Caco-2 (cell line): ENCODE data around the gene ZC3H18. TPM values are rescaled to one million over a fixed set of nuclear protein-coding genes. Genes with fewer than 3 reads are reported as not detected.

Experiments
- BruUV-seq: library from RNA; stranded (reverse); fragments of 400-500 nt; replicated peaks from 2 replicates; lab custom pipeline; 2021; lab: Mats Ljungman, UMichigan
- CTCF ChIA-PET: fragments of 300-600 bp; sonication (Branson Sonifier 250); formaldehyde crosslinking; loops from one replicate; lab custom pipeline; 2022; ENCODE audit warnings: antibody characterized with exemption; lab: Charles Lee
- POLR2A ChIA-PET: fragments of 300-600 bp; sonication (Branson Sonifier 250); formaldehyde crosslinking; loops from one replicate; lab custom pipeline; 2022; ENCODE audit warnings: antibody characterized with exemption; lab: Charles Lee
- DNase-seq, 2 experiments: peaks; one replicate each; pipeline versions ENCODE4 v3.0.0 to v3.0.0-alpha.2; 2020 to 2022
- H3K27me3 ChIP-seq: replicated peaks from 2 replicates; pipeline ENCODE4 v1.6.0; 2011; ENCODE audit warnings: low read length; ENCODE audit not compliant: control insufficient read depth, insufficient read depth
- H3K36me3 ChIP-seq: 2 replicates; pipeline ENCODE4 v1.5.1; 2011; ENCODE audit warnings: low read length; ENCODE audit not compliant: control insufficient read depth, insufficient read depth
- H3K4me1 ChIP-seq: fragments of 250-450 bp; sonication (Bioruptor Pico); 2 replicates; pipeline ENCODE4 v1.5.1; 2020; ENCODE audit warnings: mild to moderate bottlenecking
- H3K4me3 ChIP-seq: 2 replicates; pipeline ENCODE4 v1.5.1; 2011; ENCODE audit warnings: low read depth, mild to moderate bottlenecking, control low read depth, low read length
- H3K9me3 ChIP-seq: fragments of 250-450 bp; sonication (Bioruptor Pico); 2 replicates; pipeline ENCODE4 v1.5.1; 2020; ENCODE audit warnings: mild to moderate bottlenecking, moderate library complexity
- H3K27ac Mint-ChIP-seq: one replicate; pipeline ENCODE4 v1.8.0; 2022; ENCODE audit warnings: mixed read lengths; ENCODE audit not compliant: unreplicated experiment
- H3K27me3 Mint-ChIP-seq: one replicate; pipeline ENCODE4 v1.8.0; 2022; ENCODE audit warnings: mixed read lengths; ENCODE audit not compliant: insufficient read depth, unreplicated experiment
- H3K36me3 Mint-ChIP-seq: one replicate; pipeline ENCODE4 v1.8.0; 2022; ENCODE audit warnings: mild to moderate bottlenecking, mixed read lengths; ENCODE audit not compliant: insufficient read depth, unreplicated experiment
- H3K4me1 Mint-ChIP-seq: one replicate; pipeline ENCODE4 v1.8.0; 2022; ENCODE audit warnings: low read depth, mixed read lengths; ENCODE audit not compliant: unreplicated experiment
- H3K4me3 Mint-ChIP-seq: one replicate; pipeline ENCODE4 v1.8.0; 2022; ENCODE audit warnings: mild to moderate bottlenecking, moderate library complexity, mixed read lengths; ENCODE audit not compliant: unreplicated experiment
- H3K9me3 Mint-ChIP-seq: one replicate; pipeline ENCODE4 v1.8.0; 2022; ENCODE audit warnings: mixed read lengths; ENCODE audit not compliant: unreplicated experiment
- intact Hi-C: fragments of 100-400 bp; cut with micrococcal nuclease; formaldehyde crosslinking; loops from one replicate; pipeline ENCODE4 v1.10.0; 2022; ENCODE audit not compliant: unreplicated experiment
- total RNA-seq: library from RNA; stranded (reverse); gene quantifications from 2 replicates; pipeline ENCODE4 v1.2.3, GENCODE V29; 2022
- TF ChIP-seq, protein P1 (sequence below), 2 experiments: fragments of 200-600 bp in 1 of 2; IDR thresholded peaks; 1 replicate in 1 of 2; 2 replicates in 1 of 2; pipeline versions ENCODE4 v1.5.1 to v1.8.0; 2011 to 2022; ENCODE audit warnings: antibody characterized with exemption in 1 of 2, control low read depth in 1 of 2, inconsistent platforms in 1 of 2, low read depth in 1 of 2, low read length in 1 of 2, mild to moderate bottlenecking in 1 of 2, moderate library complexity in 1 of 2; ENCODE audit not compliant: insufficient read depth in 1 of 2, severe bottlenecking in 1 of 2, unreplicated experiment in 1 of 2

Gene ZC3H18
- total RNA-seq, 1 experiment from 2014 or later = 82.0 TPM

DNA sequence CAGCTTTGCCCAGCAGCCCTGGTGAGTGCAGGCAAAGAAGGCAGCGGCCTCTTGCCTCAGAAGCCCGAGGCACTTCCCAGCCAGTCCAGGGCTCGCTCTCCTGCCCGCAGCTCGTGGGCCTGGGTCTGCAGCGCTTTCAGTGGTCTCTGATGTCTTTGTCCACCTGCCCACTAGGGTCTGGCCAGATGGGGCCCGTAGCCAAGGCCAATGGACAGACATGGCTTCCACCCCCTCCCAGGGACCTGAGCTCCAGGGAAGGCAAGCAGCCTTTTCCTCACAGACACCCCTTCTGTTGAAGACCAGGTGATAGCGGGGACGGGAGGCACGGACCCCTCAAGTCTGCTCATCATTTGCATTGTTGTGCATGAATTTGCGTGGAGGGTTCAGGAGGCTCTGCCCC is 33.7 kb upstream of the ZC3H18 start:
- no TSS peak for BruUV-seq
- Histone ChIP-seq H3K36me3 (no peaks in the 10 kb centered on the region; the same call in 1 of the 2 replicates), H3K27me3 (no peaks in the 10 kb centered on the region; the same call in 1 of the 2 replicates), H3K4me3 (no peak overlapping the region), H3K4me1 (0 out of 2 replicates have a peak, but pooled peaks cover 3% of the 10 kb centered on the region), H3K9me3 (no peaks in the 10 kb centered on the region)
- Mint-ChIP-seq H3K9me3 (no peaks in the 10 kb centered on the region), H3K4me1 (no peaks in the 10 kb centered on the region), H3K27ac (no peak overlapping the region), H3K4me3 (no peak overlapping the region), H3K27me3 (no peaks in the 10 kb centered on the region), H3K36me3 (peaks cover 46% of the 10 kb centered on the region)
- POLR2A ChIA-PET = interaction anchor here (0.5 kb wide), 1 partner anchor 119 kb away, joined by 5 read pairs; no protein-coding TSS in a partner anchor
- TF ChIP-seq, protein P1, sequence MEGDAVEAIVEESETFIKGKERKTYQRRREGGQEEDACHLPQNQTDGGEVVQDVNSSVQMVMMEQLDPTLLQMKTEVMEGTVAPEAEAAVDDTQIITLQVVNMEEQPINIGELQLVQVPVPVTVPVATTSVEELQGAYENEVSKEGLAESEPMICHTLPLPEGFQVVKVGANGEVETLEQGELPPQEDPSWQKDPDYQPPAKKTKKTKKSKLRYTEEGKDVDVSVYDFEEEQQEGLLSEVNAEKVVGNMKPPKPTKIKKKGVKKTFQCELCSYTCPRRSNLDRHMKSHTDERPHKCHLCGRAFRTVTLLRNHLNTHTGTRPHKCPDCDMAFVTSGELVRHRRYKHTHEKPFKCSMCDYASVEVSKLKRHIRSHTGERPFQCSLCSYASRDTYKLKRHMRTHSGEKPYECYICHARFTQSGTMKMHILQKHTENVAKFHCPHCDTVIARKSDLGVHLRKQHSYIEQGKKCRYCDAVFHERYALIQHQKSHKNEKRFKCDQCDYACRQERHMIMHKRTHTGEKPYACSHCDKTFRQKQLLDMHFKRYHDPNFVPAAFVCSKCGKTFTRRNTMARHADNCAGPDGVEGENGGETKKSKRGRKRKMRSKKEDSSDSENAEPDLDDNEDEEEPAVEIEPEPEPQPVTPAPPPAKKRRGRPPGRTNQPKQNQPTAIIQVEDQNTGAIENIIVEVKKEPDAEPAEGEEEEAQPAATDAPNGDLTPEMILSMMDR (IDR thresholded peaks at IDR 0.05; ENCODE audit: insufficient read depth in 1 of 2, low read depth in 1 of 2, low read length in 1 of 2, severe bottlenecking in 1 of 2, unreplicated experiment in 1 of 2) = no peak
- intact Hi-C loops = no loop called here
- no peak for DNase-seq
- CTCF ChIA-PET = interaction anchor here (1.0 to 1.3 kb wide), 2 partner anchors 13 to 34 kb away, joined by 3 to 4 read pairs; partner anchors contain the start of gene ZC3H18

DNA sequence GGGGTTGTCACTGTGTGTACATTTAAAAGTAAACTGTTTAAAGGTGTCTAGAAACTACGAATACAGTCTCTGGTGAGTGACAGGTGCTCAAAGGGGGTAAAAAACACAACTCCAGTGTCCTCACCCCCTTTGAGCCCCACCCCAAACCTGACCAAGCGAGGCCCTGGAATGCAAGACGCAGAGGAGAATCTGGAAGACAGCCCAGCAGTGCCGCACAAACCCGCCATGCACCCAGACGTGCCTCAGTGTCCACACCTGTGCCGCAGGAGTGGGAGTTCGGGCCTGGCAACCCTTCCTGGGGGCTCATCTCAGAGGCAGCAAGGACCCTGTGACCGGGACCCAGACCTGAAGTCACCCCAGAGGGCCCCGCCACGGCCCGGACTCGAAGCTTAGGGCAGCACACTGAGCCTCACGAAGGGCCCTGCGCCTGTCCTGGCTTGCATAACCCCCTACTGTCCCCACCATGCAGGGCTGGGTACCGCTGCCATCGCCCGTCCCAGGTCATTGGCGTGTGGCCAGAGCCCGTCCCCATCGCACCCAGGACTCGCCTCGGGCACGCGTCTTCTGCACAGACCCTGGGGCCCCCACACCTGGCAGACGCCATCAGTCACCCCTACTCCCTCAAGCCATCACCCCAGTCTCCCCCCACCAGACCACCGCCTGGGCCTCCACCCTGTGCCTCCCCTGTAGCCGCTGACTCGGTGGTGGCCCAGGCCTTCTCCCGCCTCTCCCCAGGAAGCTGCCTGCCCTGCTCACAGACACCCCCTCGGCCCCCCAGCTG is 33.0 kb upstream of the ZC3H18 start:
- no peaks in the 10 kb centered on the region for H3K27me3 Mint-ChIP-seq

DNA sequence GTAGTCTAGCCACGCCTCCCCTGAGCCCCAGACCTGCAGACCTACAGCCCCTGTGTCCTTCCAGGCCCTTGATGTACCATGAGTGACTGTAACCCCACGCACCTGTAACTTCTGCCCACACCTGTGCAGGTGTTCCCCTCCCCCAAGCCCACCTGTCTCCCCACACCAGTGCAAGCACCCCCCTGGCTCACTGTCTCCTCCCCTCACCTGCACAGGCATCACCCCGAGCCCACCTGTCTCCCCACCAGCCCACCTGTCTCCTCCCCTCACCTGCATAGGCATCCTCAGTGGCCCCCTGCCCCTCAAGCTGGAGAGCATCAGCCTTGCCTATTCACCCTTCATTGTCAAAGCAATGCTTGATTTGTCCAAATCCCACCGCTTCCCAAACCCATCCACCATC is 32.3 kb upstream of the ZC3H18 start:
- no peaks in the 10 kb centered on the region for H3K27me3 Mint-ChIP-seq
- Histone ChIP-seq H3K36me3 (no peaks in the 10 kb centered on the region; the same call in 1 of the 2 replicates), H3K4me3 (no peak overlapping the region), H3K9me3 (peaks cover 9% of the 10 kb centered on the region), H3K27me3 (no peaks in the 10 kb centered on the region; the same call in 1 of the 2 replicates), H3K4me1 (0 out of 2 replicates have a peak, but pooled peaks cover 3% of the 10 kb centered on the region)
- peaks cover 35% of the 10 kb centered on the region for H3K36me3 Mint-ChIP-seq
- TF ChIP-seq, protein P1 (IDR thresholded peaks at IDR 0.05; ENCODE audit: insufficient read depth in 1 of 2, low read depth in 1 of 2, low read length in 1 of 2, severe bottlenecking in 1 of 2, unreplicated experiment in 1 of 2) = no peak
- CTCF ChIA-PET = interaction anchor here (0.5 to 1.7 kb wide), 3 partner anchors 23 to 92 kb away, joined by 5 to 7 read pairs (median 5); no protein-coding TSS in a partner anchor
- no TSS peak for BruUV-seq
- intact Hi-C loops = no loop called here
- H3K9me3 Mint-ChIP-seq = no peaks in the 10 kb centered on the region
- no peak overlapping the region for H3K4me3 Mint-ChIP-seq
- no peak for DNase-seq
- no peaks in the 10 kb centered on the region for H3K4me1 Mint-ChIP-seq
- POLR2A ChIA-PET = no interaction called here
- no peak overlapping the region for H3K27ac Mint-ChIP-seq

More for the DNA sequence above, 33.0 kb upstream of the ZC3H18 start:
- intact Hi-C loops = no loop called here
- TF ChIP-seq, protein P1 (IDR thresholded peaks at IDR 0.05; ENCODE audit: insufficient read depth in 1 of 2, low read depth in 1 of 2, low read length in 1 of 2, severe bottlenecking in 1 of 2, unreplicated experiment in 1 of 2) = no peak
- CTCF ChIA-PET = interaction anchor here (1.0 to 1.3 kb wide), 2 partner anchors 12 to 33 kb away, joined by 3 to 4 read pairs; partner anchors contain the start of gene ZC3H18
- H3K4me3 Mint-ChIP-seq = no peak overlapping the region
- Histone ChIP-seq H3K4me1 (0 out of 2 replicates have a peak, but pooled peaks cover 3% of the 10 kb centered on the region), H3K4me3 (no peak overlapping the region), H3K9me3 (peaks cover 2% of the 10 kb centered on the region), H3K27me3 (no peaks in the 10 kb centered on the region; the same call in 1 of the 2 replicates), H3K36me3 (no peaks in the 10 kb centered on the region; the same call in 1 of the 2 replicates)
- peaks cover 39% of the 10 kb centered on the region for H3K36me3 Mint-ChIP-seq
- no peak overlapping the region for H3K27ac Mint-ChIP-seq
- no TSS peak for BruUV-seq
- H3K9me3 Mint-ChIP-seq = no peaks in the 10 kb centered on the region
- H3K4me1 Mint-ChIP-seq = no peaks in the 10 kb centered on the region
- POLR2A ChIA-PET = no interaction called here
- no peak for DNase-seq
